ENCODE measurements around the gene KAT14. TPM values are rescaled to one million over a fixed set of nuclear protein-coding genes. Genes with fewer than 3 reads are reported as not detected.
A peak's percentile ranks its signal among the peaks of the same experiment; 100 is the strongest.

KAT14 gene
- total RNA-seq, 1 donor = 18.2 TPM

DNA sequence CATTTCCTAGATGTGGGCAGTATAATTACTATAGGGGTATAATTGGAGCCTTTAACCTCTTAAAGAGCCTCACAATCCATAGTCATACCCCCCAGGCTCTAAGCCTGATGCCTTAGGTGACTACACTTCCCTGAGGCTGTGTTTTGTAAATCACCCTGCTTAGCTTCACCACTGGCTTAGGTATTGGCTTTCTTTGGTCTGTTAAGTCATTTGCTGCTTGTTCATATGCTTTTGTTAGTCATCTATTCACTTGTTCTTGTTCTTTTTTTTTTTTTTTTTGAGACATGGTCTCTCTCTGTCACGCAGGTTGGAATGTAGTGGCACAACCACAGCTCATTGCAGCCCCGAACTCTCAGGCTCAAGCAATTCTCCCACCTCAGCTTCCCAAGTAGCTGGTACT lies 26.7 kb downstream of the KAT14 start:
- TF ChIP-seq, protein P1, sequence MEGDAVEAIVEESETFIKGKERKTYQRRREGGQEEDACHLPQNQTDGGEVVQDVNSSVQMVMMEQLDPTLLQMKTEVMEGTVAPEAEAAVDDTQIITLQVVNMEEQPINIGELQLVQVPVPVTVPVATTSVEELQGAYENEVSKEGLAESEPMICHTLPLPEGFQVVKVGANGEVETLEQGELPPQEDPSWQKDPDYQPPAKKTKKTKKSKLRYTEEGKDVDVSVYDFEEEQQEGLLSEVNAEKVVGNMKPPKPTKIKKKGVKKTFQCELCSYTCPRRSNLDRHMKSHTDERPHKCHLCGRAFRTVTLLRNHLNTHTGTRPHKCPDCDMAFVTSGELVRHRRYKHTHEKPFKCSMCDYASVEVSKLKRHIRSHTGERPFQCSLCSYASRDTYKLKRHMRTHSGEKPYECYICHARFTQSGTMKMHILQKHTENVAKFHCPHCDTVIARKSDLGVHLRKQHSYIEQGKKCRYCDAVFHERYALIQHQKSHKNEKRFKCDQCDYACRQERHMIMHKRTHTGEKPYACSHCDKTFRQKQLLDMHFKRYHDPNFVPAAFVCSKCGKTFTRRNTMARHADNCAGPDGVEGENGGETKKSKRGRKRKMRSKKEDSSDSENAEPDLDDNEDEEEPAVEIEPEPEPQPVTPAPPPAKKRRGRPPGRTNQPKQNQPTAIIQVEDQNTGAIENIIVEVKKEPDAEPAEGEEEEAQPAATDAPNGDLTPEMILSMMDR (IDR thresholded peaks at IDR 0.05; ENCODE audit: insufficient read depth, low read length) = no peak
- H3K4me3 ChIP-seq (ENCODE audit: low read depth, low read length) = no peak overlapping the region
- DNase-seq (ENCODE audit: low read depth) = peak; percentile 3

DNA sequence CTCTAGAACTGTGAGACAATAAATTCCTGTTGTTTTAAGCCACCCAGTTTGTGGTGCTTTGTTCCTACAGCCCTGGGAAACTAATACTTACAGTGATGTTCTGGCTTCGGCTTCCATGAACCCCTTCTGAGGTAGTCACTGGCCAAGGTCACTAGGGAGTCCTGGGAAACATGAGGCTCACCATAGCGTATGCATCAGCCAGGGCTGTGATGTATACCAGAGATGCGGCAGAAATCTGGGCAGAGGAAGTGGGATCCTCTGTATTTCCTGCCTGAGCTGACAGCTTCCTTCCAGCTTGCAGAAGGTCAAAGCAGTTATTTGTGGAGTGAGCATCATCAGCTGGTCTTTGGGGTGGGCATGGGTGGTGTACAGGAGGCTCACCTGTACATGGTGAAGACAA lies 27.9 kb downstream of the KAT14 start:
- TF ChIP-seq, protein P1 (IDR thresholded peaks at IDR 0.05; ENCODE audit: insufficient read depth, low read length) = no peak
- H3K4me3 ChIP-seq (ENCODE audit: low read depth, low read length) = no peak overlapping the region
- DNase-seq (ENCODE audit: low read depth) = no peak

DNA sequence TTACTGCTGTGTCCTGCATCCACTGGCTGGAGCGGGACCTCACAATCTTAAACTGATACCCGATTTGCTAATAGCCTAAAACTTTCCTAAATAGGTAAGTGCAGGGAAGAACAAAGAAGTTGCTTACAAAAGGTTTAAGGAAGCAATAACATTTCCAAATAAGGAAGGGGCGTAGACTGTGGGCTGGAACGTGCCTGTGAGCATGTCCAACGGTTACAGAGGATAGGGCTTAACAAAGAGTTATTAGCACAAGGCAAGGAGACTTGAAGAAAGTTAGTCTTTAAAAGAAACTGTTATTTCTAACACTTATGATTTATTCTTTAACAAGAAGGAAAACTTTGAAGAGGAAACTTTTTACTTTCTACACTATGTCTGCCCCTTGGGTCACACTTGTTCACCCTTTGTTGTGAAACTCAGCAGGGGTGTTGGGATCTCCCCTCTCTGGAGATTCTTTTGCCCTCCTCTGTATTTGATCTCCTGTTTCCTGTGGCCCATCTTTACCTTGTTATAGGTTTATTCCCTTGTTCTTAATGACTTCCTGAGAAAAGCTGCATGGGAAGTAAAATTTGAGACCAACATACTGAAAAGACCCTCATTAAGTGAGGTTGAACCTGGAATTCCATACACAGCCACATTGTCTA lies 28.7 kb downstream of the KAT14 start:
- no peak for DNase-seq (ENCODE audit: low read depth)
- TF ChIP-seq, protein P1 (IDR thresholded peaks at IDR 0.05; ENCODE audit: insufficient read depth, low read length) = no peak
- no peak overlapping the region for H3K4me3 ChIP-seq (ENCODE audit: low read depth, low read length)

DNA sequence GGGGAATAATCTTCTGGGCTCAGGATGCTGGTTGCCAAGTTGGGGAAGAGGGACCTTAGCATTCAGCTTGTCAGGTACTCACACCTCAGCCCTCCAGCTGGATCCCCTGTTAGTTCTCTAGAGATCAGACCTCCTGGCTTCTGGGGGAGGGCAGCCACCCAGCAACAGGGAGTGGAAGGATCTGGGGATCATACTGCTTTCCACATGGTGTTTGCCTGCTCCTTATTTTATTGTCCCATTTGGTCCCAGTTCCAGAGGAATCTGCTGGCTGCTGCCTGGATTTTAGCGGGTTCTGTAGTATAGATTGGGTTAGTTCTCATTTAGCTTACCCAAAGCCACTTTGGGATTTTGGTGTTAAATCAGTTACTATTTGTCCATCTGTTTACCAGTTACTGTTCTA lies 29.3 kb downstream of the KAT14 start:
- no peak overlapping the region for H3K4me3 ChIP-seq (ENCODE audit: low read depth, low read length)
- TF ChIP-seq, protein P1 (IDR thresholded peaks at IDR 0.05; ENCODE audit: insufficient read depth, low read length) = no peak
- DNase-seq (ENCODE audit: low read depth) = no peak

DNA sequence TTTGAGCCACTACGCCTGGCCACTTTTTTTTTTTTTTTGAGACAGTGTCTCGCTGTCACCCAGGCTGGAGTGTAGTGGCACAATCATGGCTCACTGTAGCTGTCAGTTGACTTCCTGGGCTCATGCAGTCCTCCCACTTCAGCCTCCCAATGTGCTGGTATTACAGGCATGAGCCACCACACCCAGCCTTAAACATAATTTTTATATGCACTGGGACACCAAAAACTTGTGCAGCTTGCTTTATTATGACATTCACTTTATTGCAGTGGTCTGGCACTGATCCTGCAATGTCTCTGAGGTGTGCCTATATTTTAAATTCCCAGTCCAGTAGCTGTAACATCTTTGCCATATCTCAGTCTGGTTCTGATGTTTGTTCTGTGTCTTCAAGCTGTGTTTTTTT lies 34.7 kb downstream of the KAT14 start:
- no peak overlapping the region for H3K4me3 ChIP-seq (ENCODE audit: low read depth, low read length)
- TF ChIP-seq, protein P1 (IDR thresholded peaks at IDR 0.05; ENCODE audit: insufficient read depth, low read length) = no peak
- DNase-seq (ENCODE audit: low read depth) = no peak

DNA sequence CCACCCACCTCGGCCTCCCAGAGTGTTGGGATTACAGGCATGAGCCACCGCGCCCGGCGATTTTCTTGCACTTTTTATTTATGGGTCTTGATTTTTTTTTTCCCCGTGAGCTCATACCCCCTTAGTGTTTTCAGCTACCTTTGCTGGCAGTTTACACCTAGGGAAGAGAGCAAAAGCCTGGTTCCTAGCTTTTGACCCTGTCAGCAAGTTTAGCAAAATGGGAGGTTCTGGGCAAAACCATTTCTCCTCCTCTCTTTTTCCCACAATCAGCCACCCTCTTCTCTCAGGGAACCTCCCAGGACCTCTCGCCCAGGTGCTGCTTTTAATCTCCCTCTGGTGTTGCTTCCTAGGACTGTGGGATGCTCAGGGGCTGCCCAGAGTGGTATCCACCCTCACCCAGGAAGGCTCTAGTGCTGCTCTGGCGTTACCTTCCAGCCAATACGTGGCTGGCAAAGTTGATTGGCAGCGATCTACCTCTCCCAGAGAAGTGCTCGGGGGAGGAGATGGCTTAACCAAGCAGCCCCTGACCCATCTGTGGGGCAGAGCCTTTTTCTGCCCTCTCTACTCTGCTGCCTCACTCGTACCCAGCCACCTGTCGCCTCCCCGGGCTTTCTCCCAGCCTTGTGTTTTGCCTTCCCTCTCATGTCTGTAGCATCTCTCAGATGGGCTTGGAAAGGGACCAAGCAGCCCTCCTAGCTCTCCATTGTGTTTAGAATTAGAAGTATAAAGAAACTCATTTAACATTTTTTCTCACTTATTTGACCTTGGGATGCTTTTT lies 37.4 kb downstream of the KAT14 start:
- no peak overlapping the region for H3K4me3 ChIP-seq (ENCODE audit: low read depth, low read length)
- DNase-seq (ENCODE audit: low read depth) = no peak
- TF ChIP-seq, protein P1 (IDR thresholded peaks at IDR 0.05; ENCODE audit: insufficient read depth, low read length) = no peak

All from fibroblast of the aortic adventitia (primary cell).